ENCODE measurements around the gene MYH2.

DNA sequence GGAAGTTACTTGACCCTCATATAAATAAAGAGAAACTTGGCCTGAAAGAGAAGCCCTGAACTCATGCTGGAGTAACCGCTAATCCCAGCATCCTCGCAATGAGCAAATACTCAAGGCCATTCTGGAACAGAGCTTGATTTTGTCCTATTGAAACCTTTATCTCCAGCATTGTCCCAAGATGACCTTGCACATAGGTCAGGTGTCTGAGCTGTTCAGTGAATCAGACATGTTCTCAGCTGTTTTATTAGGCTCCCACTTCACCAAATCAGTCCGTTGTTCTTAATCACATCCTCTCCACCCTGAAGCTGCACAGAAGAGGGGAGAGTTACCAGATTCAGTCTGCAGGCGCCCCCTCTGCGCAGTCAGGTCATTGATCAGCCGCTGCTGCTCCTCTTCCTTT, 22.0 kb downstream of the MYH2 start:
- TF ChIP-seq, protein P1, sequence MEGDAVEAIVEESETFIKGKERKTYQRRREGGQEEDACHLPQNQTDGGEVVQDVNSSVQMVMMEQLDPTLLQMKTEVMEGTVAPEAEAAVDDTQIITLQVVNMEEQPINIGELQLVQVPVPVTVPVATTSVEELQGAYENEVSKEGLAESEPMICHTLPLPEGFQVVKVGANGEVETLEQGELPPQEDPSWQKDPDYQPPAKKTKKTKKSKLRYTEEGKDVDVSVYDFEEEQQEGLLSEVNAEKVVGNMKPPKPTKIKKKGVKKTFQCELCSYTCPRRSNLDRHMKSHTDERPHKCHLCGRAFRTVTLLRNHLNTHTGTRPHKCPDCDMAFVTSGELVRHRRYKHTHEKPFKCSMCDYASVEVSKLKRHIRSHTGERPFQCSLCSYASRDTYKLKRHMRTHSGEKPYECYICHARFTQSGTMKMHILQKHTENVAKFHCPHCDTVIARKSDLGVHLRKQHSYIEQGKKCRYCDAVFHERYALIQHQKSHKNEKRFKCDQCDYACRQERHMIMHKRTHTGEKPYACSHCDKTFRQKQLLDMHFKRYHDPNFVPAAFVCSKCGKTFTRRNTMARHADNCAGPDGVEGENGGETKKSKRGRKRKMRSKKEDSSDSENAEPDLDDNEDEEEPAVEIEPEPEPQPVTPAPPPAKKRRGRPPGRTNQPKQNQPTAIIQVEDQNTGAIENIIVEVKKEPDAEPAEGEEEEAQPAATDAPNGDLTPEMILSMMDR (IDR thresholded peaks at IDR 0.05) = no peak
- TF ChIP-seq EP300 (IDR thresholded peaks at IDR 0.05) = no peak
- TF ChIP-seq POLR2A (IDR thresholded peaks at IDR 0.05; ENCODE audit: low read depth) = no peak

Measured in esophagus muscularis mucosa (tissue), 4 donors.